Tibial nerve (tissue), 4 donors: ENCODE measurements around the gene SLC30A9.

Experiments
- EP300 ChIP-seq, 2 donors: sonication (generic); formaldehyde crosslinking; IDR thresholded peaks; one replicate each; pipeline ENCODE4 v1.6.1; 2017; ENCODE audit warnings: antibody characterized with exemption in 2 of 2, mild to moderate bottlenecking in 1 of 2
- POLR2A ChIP-seq, 2 donors: fragments of 450-650 bp; IDR thresholded peaks; one replicate each; pipeline ENCODE4 v1.6.1; 2017; ENCODE audit warnings: antibody characterized with exemption in 2 of 2, mild to moderate bottlenecking in 2 of 2, moderate library complexity in 2 of 2
- TF ChIP-seq, protein P1 (sequence below), 5 experiments: fragments of 200-600 bp in 3 of 5; fragments of 450-650 bp in 2 of 5; sonication (generic) in 3 of 5; IDR thresholded peaks; one replicate each; pipeline ENCODE4 v1.5.1; 2016 to 2019; ENCODE audit warnings: antibody characterized with exemption in 5 of 5, mild to moderate bottlenecking in 3 of 5, moderate library complexity in 2 of 5

DNA sequence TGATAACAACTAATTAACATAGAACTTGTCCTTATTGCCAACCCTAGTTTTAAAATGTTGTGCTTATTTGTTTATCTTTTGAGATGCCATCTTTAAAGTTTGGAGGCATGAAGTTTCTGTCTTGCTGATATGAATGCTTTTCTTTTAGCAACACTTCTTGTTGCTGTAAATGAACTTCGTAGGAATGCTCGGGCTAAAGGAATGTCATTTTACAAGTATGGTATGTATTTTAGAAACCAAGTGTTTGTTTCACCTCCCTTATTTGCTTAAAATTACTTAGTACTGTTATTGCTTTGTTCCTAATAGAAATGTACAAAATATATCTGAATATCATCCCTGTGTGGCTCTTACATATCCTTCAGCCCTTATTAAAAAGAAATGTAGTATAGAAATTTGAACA, 76.1 kb downstream of the SLC30A9 start:
- TF ChIP-seq EP300 (IDR thresholded peaks at IDR 0.05) (no peak), POLR2A (IDR thresholded peaks at IDR 0.05) (no peak)
- TF ChIP-seq, protein P1, sequence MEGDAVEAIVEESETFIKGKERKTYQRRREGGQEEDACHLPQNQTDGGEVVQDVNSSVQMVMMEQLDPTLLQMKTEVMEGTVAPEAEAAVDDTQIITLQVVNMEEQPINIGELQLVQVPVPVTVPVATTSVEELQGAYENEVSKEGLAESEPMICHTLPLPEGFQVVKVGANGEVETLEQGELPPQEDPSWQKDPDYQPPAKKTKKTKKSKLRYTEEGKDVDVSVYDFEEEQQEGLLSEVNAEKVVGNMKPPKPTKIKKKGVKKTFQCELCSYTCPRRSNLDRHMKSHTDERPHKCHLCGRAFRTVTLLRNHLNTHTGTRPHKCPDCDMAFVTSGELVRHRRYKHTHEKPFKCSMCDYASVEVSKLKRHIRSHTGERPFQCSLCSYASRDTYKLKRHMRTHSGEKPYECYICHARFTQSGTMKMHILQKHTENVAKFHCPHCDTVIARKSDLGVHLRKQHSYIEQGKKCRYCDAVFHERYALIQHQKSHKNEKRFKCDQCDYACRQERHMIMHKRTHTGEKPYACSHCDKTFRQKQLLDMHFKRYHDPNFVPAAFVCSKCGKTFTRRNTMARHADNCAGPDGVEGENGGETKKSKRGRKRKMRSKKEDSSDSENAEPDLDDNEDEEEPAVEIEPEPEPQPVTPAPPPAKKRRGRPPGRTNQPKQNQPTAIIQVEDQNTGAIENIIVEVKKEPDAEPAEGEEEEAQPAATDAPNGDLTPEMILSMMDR (IDR thresholded peaks at IDR 0.05), result no peak
